ENCODE measurements around the gene TOMM5.
A peak's percentile ranks its signal among the peaks of the same experiment; 100 is the strongest.

TOMM5 gene

GRCh38 chr9:37592108-37592951 is at the start of gene TOMM5:
TSS of gene TOMM5 (minus strand) at chr9:37592597. CDS start at chr9:37592532, 65 bp downstream.
- peak within 1 kb of the TSS; percentile 99 for H3K27ac Mint-ChIP-seq
- H3K9me3 Mint-ChIP-seq, result no peaks in the 10 kb centered on the region

GRCh38 chr9:37641331-37641730 is 48.9 kb upstream of the TOMM5 start:
- Mint-ChIP-seq H3K36me3 (ENCODE audit: low read depth) (no peaks in the 10 kb centered on the region), H3K9me3 (no peaks in the 10 kb centered on the region), H3K4me1 (no peaks in the 10 kb centered on the region), H3K4me3 (no peak overlapping the region), H3K27me3 (peaks cover 21% of the 10 kb centered on the region), H3K27ac (no peak overlapping the region)
- no peak for ATAC-seq
- DNase-seq, result no peak

More at GRCh38 chr9:37592108-37592951, at the start of gene TOMM5:
- peak; percentile 91 for DNase-seq
- peaks cover 41% of the 10 kb centered on the region for H3K4me1 Mint-ChIP-seq
- peak within 1 kb of the TSS; percentile 99 for H3K4me3 Mint-ChIP-seq
- ATAC-seq, result peak; percentile 98
- H3K27me3 Mint-ChIP-seq, result peaks cover 21% of the 10 kb centered on the region
- H3K36me3 Mint-ChIP-seq (ENCODE audit: low read depth), result peaks cover 43% of the 10 kb centered on the region

- DNase-seq, result no peak
- Mint-ChIP-seq H3K27ac (no peak overlapping the region), H3K4me3 (no peak overlapping the region), H3K27me3 (peaks cover 17% of the 10 kb centered on the region), H3K36me3 (ENCODE audit: low read depth) (no peaks in the 10 kb centered on the region), H3K9me3 (no peaks in the 10 kb centered on the region), H3K4me1 (no peaks in the 10 kb centered on the region)
- ATAC-seq, result no peak
These were observed 47.8 kb upstream of the TOMM5 start for GRCh38 chr9:37640246-37640645.

GRCh38 chr9:37639841-37640240 is 47.4 kb upstream of the TOMM5 start:
- Mint-ChIP-seq H3K36me3 (ENCODE audit: low read depth) (no peaks in the 10 kb centered on the region), H3K27ac (no peak overlapping the region), H3K4me3 (no peak overlapping the region), H3K9me3 (no peaks in the 10 kb centered on the region), H3K4me1 (no peaks in the 10 kb centered on the region), H3K27me3 (peaks cover 13% of the 10 kb centered on the region)
- DNase-seq (no peak), ATAC-seq (no peak)

GRCh38 chr9:37639109-37639762 is 46.8 kb upstream of the TOMM5 start:
- peaks cover 12% of the 10 kb centered on the region for H3K27me3 Mint-ChIP-seq
- H3K4me3 Mint-ChIP-seq, result no peak overlapping the region
- H3K9me3 Mint-ChIP-seq, result no peaks in the 10 kb centered on the region
- no peaks in the 10 kb centered on the region for H3K36me3 Mint-ChIP-seq (ENCODE audit: low read depth)
- H3K4me1 Mint-ChIP-seq, result no peaks in the 10 kb centered on the region
- DNase-seq, result no peak
- no peak overlapping the region for H3K27ac Mint-ChIP-seq
- ATAC-seq, result no peak

GRCh38 chr9:37636511-37637448 is 44.4 kb upstream of the TOMM5 start:
- no peaks in the 10 kb centered on the region for H3K36me3 Mint-ChIP-seq (ENCODE audit: low read depth)
- H3K9me3 Mint-ChIP-seq, result no peaks in the 10 kb centered on the region
- no peak overlapping the region for H3K4me3 Mint-ChIP-seq
- peaks cover 3% of the 10 kb centered on the region for H3K27me3 Mint-ChIP-seq
- no peak for DNase-seq
- no peaks in the 10 kb centered on the region for H3K4me1 Mint-ChIP-seq
- no peak for ATAC-seq
- no peak overlapping the region for H3K27ac Mint-ChIP-seq

GRCh38 chr9:37635808-37636207 is 43.4 kb upstream of the TOMM5 start:
- Mint-ChIP-seq H3K9me3 (no peaks in the 10 kb centered on the region), H3K27me3 (peaks cover 3% of the 10 kb centered on the region), H3K4me3 (no peak overlapping the region), H3K27ac (no peak overlapping the region), H3K4me1 (no peaks in the 10 kb centered on the region), H3K36me3 (ENCODE audit: low read depth) (no peaks in the 10 kb centered on the region)
- ATAC-seq, result no peak
- no peak for DNase-seq

- Mint-ChIP-seq H3K36me3 (ENCODE audit: low read depth) (no peaks in the 10 kb centered on the region), H3K27me3 (peaks cover 3% of the 10 kb centered on the region), H3K9me3 (no peaks in the 10 kb centered on the region), H3K4me1 (no peaks in the 10 kb centered on the region), H3K4me3 (no peak overlapping the region), H3K27ac (no peak overlapping the region)
- no peak for DNase-seq
- no peak for ATAC-seq
These were observed 40.1 kb upstream of the TOMM5 start for GRCh38 chr9:37632479-37632878.

- no peaks in the 10 kb centered on the region for H3K36me3 Mint-ChIP-seq (ENCODE audit: low read depth)
- H3K9me3 Mint-ChIP-seq, result no peaks in the 10 kb centered on the region
- no peak for ATAC-seq
- no peak overlapping the region for H3K27ac Mint-ChIP-seq
- H3K4me3 Mint-ChIP-seq, result no peak overlapping the region
- H3K27me3 Mint-ChIP-seq, result no peaks in the 10 kb centered on the region
- no peak for DNase-seq
- no peaks in the 10 kb centered on the region for H3K4me1 Mint-ChIP-seq
These were observed 34.4 kb upstream of the TOMM5 start for GRCh38 chr9:37626708-37627292.

- Mint-ChIP-seq H3K4me3 (no peak overlapping the region), H3K27me3 (no peaks in the 10 kb centered on the region), H3K4me1 (no peaks in the 10 kb centered on the region), H3K27ac (no peak overlapping the region), H3K36me3 (ENCODE audit: low read depth) (no peaks in the 10 kb centered on the region), H3K9me3 (no peaks in the 10 kb centered on the region)
- no peak for ATAC-seq
- DNase-seq, result no peak
These were observed 33.4 kb upstream of the TOMM5 start for GRCh38 chr9:37625758-37626147.

- no peak for ATAC-seq
- no peaks in the 10 kb centered on the region for H3K27me3 Mint-ChIP-seq
These were observed 32.8 kb upstream of the TOMM5 start for GRCh38 chr9:37625036-37625757.

GRCh38 chr9:37624073-37624472 is 31.7 kb upstream of the TOMM5 start:
- H3K27me3 Mint-ChIP-seq, result no peaks in the 10 kb centered on the region
- no peaks in the 10 kb centered on the region for H3K9me3 Mint-ChIP-seq
- no peaks in the 10 kb centered on the region for H3K4me1 Mint-ChIP-seq
- no peak for ATAC-seq
- H3K36me3 Mint-ChIP-seq (ENCODE audit: low read depth), result no peaks in the 10 kb centered on the region
- no peak overlapping the region for H3K27ac Mint-ChIP-seq
- H3K4me3 Mint-ChIP-seq, result no peak overlapping the region
- DNase-seq, result no peak

More at GRCh38 chr9:37625036-37625757, 32.8 kb upstream of the TOMM5 start:
- Mint-ChIP-seq H3K4me1 (no peaks in the 10 kb centered on the region), H3K9me3 (no peaks in the 10 kb centered on the region), H3K36me3 (ENCODE audit: low read depth) (no peaks in the 10 kb centered on the region), H3K4me3 (no peak overlapping the region), H3K27ac (no peak overlapping the region)
- no peak for DNase-seq

- H3K27me3 Mint-ChIP-seq, result no peaks in the 10 kb centered on the region
- DNase-seq (no peak), ATAC-seq (no peak)
- H3K36me3 Mint-ChIP-seq (ENCODE audit: low read depth), result no peaks in the 10 kb centered on the region
- no peaks in the 10 kb centered on the region for H3K9me3 Mint-ChIP-seq
- no peak overlapping the region for H3K27ac Mint-ChIP-seq
- no peaks in the 10 kb centered on the region for H3K4me1 Mint-ChIP-seq
- H3K4me3 Mint-ChIP-seq, result no peak overlapping the region
These were observed 30.9 kb upstream of the TOMM5 start for GRCh38 chr9:37623267-37623666.

- Mint-ChIP-seq H3K9me3 (no peaks in the 10 kb centered on the region), H3K27me3 (no peaks in the 10 kb centered on the region), H3K4me1 (no peaks in the 10 kb centered on the region), H3K27ac (no peak overlapping the region), H3K36me3 (ENCODE audit: low read depth) (no peaks in the 10 kb centered on the region), H3K4me3 (no peak overlapping the region)
- DNase-seq (no peak), ATAC-seq (no peak)
These were observed 30.1 kb upstream of the TOMM5 start for GRCh38 chr9:37622462-37622861.

Data from activated naive CD8-positive, alpha-beta T cell treated with anti-CD3 and anti-CD28 coated beads, Interleukin-2, amount 50 U/mL, for 24 hours (primary cell).